Measurements from ENCODE around the gene NECAB2.

- TF ChIP-seq CTCF (IDR thresholded peaks at IDR 0.05), result no peak
- no peak for TF ChIP-seq POLR2A (IDR thresholded peaks at IDR 0.05; ENCODE audit: low read length)
- no peak for TF ChIP-seq KDM1A (IDR thresholded peaks at IDR 0.05; ENCODE audit: low read depth)
These were observed 31.4 kb upstream of the NECAB2 start for GRCh38 chr16:83936581-83937165.

Measured in A549 (cell line).